Endothelial cell of umbilical vein (primary cell): ENCODE results near the gene AP5S1. TPM values are rescaled to one million over a fixed set of nuclear protein-coding genes. Genes with fewer than 3 reads are reported as not detected.

ENCODE experiments used
- BruUV-seq: library from RNA; stranded (reverse); fragments of 400-500 nt; replicated peaks from 2 replicates; lab custom pipeline; 2021; lab: Mats Ljungman, UMichigan
- CTCF ChIA-PET: fragments of 300-600, 350-600 bp; sonication (Branson Sonifier 250); formaldehyde crosslinking; loops from one replicate; lab custom pipeline; 2021; ENCODE audit warnings: antibody characterized with exemption, inconsistent platforms; lab: Charles Lee
- POLR2A ChIA-PET: fragments of 300-600, 350-600 bp; sonication (Branson Sonifier 250); formaldehyde crosslinking; loops from one replicate; lab custom pipeline; 2021; ENCODE audit warnings: antibody characterized with exemption, inconsistent platforms; lab: Charles Lee
- DNase-seq: peaks from one replicate; pipeline ENCODE4 v3.0.0-alpha.2; 2011; ENCODE audit warnings: low read depth, low spot score
- FAIRE-seq: peaks from 2 replicates; lab custom pipeline; 2011; peaks lifted over from hg19 to GRCh38; lab: Jason Lieb, UNC
- H2AFZ ChIP-seq: 2 replicates; pipeline ENCODE4 v1.6.0; 2012; ENCODE audit warnings: low read depth, low read length, control low read depth, inconsistent platforms
- H3K27ac ChIP-seq: 2 replicates; pipeline ENCODE4 v1.5.1; 2011; ENCODE audit warnings: low read depth, mild to moderate bottlenecking, control low read depth, low read length, moderate library complexity; ENCODE audit not compliant: insufficient read depth
- H3K27me3 ChIP-seq, 2 experiments: 2 replicates each; pipeline versions ENCODE4 v1.6.0 to v1.6.1; 2011; ENCODE audit warnings: low read length in 2 of 2, mixed read lengths in 1 of 2; ENCODE audit not compliant: control insufficient read depth in 2 of 2, insufficient read depth in 2 of 2
- H3K36me3 ChIP-seq, 2 experiments: 2 replicates in 1 of 2; 3 replicates in 1 of 2; pipeline ENCODE4 v1.5.1; 2011; ENCODE audit warnings: low read length in 2 of 2, mild to moderate bottlenecking in 1 of 2, moderate library complexity in 1 of 2; ENCODE audit not compliant: control insufficient read depth in 2 of 2, insufficient read depth in 2 of 2; ENCODE audit errors: extremely low read depth in 1 of 2
- H3K4me1 ChIP-seq: 3 replicates; pipeline ENCODE4 v1.5.1; 2011; ENCODE audit warnings: mild to moderate bottlenecking, low read length; ENCODE audit not compliant: control insufficient read depth, insufficient read depth; ENCODE audit errors: extremely low read depth
- H3K4me2 ChIP-seq: 2 replicates; pipeline ENCODE4 v1.6.1; 2011; ENCODE audit warnings: low read length, control low read depth, mixed read lengths; ENCODE audit not compliant: insufficient read depth
- H3K4me3 ChIP-seq, 3 experiments: fragments of 200-600 bp in 1 of 3; sonication (generic), shearing (Covaris generic) in 1 of 3; replicated peaks in 1 of 3; 2 replicates each; pipeline ENCODE4 v1.5.1; 2011 to 2016; ENCODE audit warnings: control low read depth in 3 of 3, low read length in 3 of 3, mild to moderate bottlenecking in 2 of 3, inconsistent platforms in 1 of 3, low read depth in 1 of 3, moderate library complexity in 1 of 3; ENCODE audit not compliant: insufficient read depth in 1 of 3
- H3K79me2 ChIP-seq: 2 replicates; pipeline ENCODE4 v1.6.0; 2012; ENCODE audit warnings: low read length, inconsistent platforms; ENCODE audit not compliant: control insufficient read depth, insufficient read depth
- H3K9ac ChIP-seq: replicated peaks from 2 replicates; pipeline ENCODE3; 2011; ENCODE audit warnings: low read length, control low read depth; ENCODE audit not compliant: insufficient read depth; ENCODE audit errors: extremely low read depth
- H3K9me1 ChIP-seq: replicated peaks from 3 replicates; pipeline ENCODE4 v1.6.0; 2011; ENCODE audit warnings: mild to moderate bottlenecking, low read length; ENCODE audit not compliant: control insufficient read depth, insufficient read depth; ENCODE audit errors: extremely low read depth
- H3K9me3 ChIP-seq: replicated peaks from 2 replicates; pipeline ENCODE4 v1.5.1; 2012; ENCODE audit warnings: low read length, inconsistent platforms; ENCODE audit not compliant: control insufficient read depth, insufficient read depth
- H4K20me1 ChIP-seq: replicated peaks from 2 replicates; pipeline ENCODE3; 2011; ENCODE audit warnings: mild to moderate bottlenecking, low read length; ENCODE audit not compliant: control insufficient read depth, insufficient read depth; ENCODE audit errors: extremely low read depth
- CTCF ChIP-seq, 2 donors: IDR thresholded peaks; 1 replicate in 1 of 2; 2 replicates in 1 of 2; pipeline ENCODE4 v1.5.1; 2011; ENCODE audit warnings: low read length in 2 of 2, mild to moderate bottlenecking in 2 of 2, moderate library complexity in 2 of 2, control low read depth in 1 of 2, inconsistent platforms in 1 of 2, low read depth in 1 of 2; ENCODE audit not compliant: insufficient read depth in 1 of 2; ENCODE audit errors: extremely low read depth in 1 of 2
- EZH2 ChIP-seq: IDR thresholded peaks from 2 replicates; pipeline ENCODE4 v1.6.1; 2012; ENCODE audit warnings: borderline replicate concordance, low read depth, mild to moderate bottlenecking, moderate library complexity, low read length, inconsistent platforms; ENCODE audit not compliant: severe bottlenecking
- FOS ChIP-seq: IDR thresholded peaks from 2 replicates; pipeline ENCODE4 v1.6.1; 2011; ENCODE audit warnings: mild to moderate bottlenecking, low read length, moderate library complexity, borderline replicate concordance; ENCODE audit not compliant: insufficient read depth
- GATA2 ChIP-seq: IDR thresholded peaks from 2 replicates; pipeline ENCODE4 v1.7.0; 2011; ENCODE audit warnings: low read depth, mild to moderate bottlenecking, moderate library complexity, mixed read lengths, low read length; ENCODE audit not compliant: insufficient read length, insufficient read depth
- JUN ChIP-seq: IDR thresholded peaks from 2 replicates; pipeline ENCODE4 v1.6.1; 2011; ENCODE audit warnings: borderline replicate concordance, low read depth; ENCODE audit not compliant: insufficient read length, insufficient read depth
- MAX ChIP-seq: IDR thresholded peaks from 2 replicates; pipeline ENCODE4 v1.6.1; 2011; ENCODE audit not compliant: insufficient read depth, insufficient read length
- MYC ChIP-seq: IDR thresholded peaks from one replicate; pipeline ENCODE4 v1.6.1; 2011; ENCODE audit warnings: mild to moderate bottlenecking, low read depth, low read length
- POLR2A ChIP-seq: IDR thresholded peaks from 2 replicates; pipeline ENCODE4 v1.6.1; 2012; ENCODE audit warnings: low read depth, mild to moderate bottlenecking, control low read depth, low read length
- POLR2AphosphoS5 ChIP-seq: IDR thresholded peaks from 2 replicates; pipeline ENCODE4 v1.6.1; 2012; ENCODE audit warnings: low read depth, mild to moderate bottlenecking, control low read depth, low read length, moderate library complexity; ENCODE audit not compliant: insufficient read depth
- dilution Hi-C: fragments of 300-500 bp; cut with MboI; formaldehyde crosslinking; loops from one replicate; pipeline ENCODE4 v1.15.0; 2019; ENCODE audit warnings: low sequenced_read_pairs; ENCODE audit not compliant: extremely low pct_ligation_motif_present
- intact Hi-C: fragments of 100-400 bp; cut with micrococcal nuclease; formaldehyde crosslinking; loops from one replicate; pipeline ENCODE4 v1.10.0; 2022
- polyA plus RNA-seq, 4 experiments: library from polyadenylated mRNA; depleted of rRNA in 3 of 4; stranded (reverse) in 3 of 4; unstranded in 1 of 4; fragments of >200 nt; gene quantifications; 2 replicates each; pipeline versions ENCODE4 v1.2.1 to v1.2.3, GENCODE V29; 2011 to 2012; ENCODE audit warnings: missing spikeins in 1 of 4
- total RNA-seq: library from RNA; stranded (reverse); gene quantifications from 2 replicates; pipeline ENCODE4 v1.2.3, GENCODE V29; 2021

Gene AP5S1
- total and polyA plus RNA-seq, 2 donors (not counting 3 experiments of a cell fraction or from before 2014, with no cell fraction given): 15.7 to 22.0 TPM

GRCh38 chr20:3821996-3822395, 1.6 kb downstream of the AP5S1 start:
- H3K36me3 ChIP-seq: peaks cover 2 to 19% of the 10 kb centered on the region in 2 experiments
- no peaks in the 10 kb centered on the region for H3K27me3 ChIP-seq
- H3K4me3 ChIP-seq: no peak overlapping the region
- ChIA-PET POLR2A (no interaction called here), CTCF (no interaction called here)
- H3K79me2 ChIP-seq: peaks cover 4% of the 10 kb centered on the region
- dilution Hi-C loops: no loop called here
- DNase-seq (no peak), FAIRE-seq (no peak)
- no peak for TF ChIP-seq GATA2
- no peak for TF ChIP-seq FOS
- TF ChIP-seq MYC: no peak
- no peak for TF ChIP-seq JUN
- no peak for TF ChIP-seq POLR2AphosphoS5
- TF ChIP-seq EZH2: no peak
- TF ChIP-seq CTCF (IDR thresholded peaks at IDR 0.05; ENCODE audit: extremely low read depth in 1 of 2, insufficient read depth in 1 of 2, low read depth in 1 of 2, low read length in 2 of 2): no peak
- no peak for TF ChIP-seq POLR2A
- TF ChIP-seq MAX: no peak
- peaks cover 7% of the 10 kb centered on the region for H3K4me1 ChIP-seq
- no peak overlapping the region for H3K9ac ChIP-seq
- H3K9me1 ChIP-seq: no peaks in the 10 kb centered on the region
- intact Hi-C loops: loop anchor here (2.0 kb wide), 1 partner anchor 67 kb away; the partner anchor contains the start of gene PANK2
- BruUV-seq: no TSS peak
- H4K20me1 ChIP-seq: no peaks in the 10 kb centered on the region
- no peaks in the 10 kb centered on the region for H3K9me3 ChIP-seq
- H2AFZ ChIP-seq: no peak overlapping the region
- no peak overlapping the region for H3K27ac ChIP-seq
- no peak overlapping the region for H3K4me2 ChIP-seq
